Mucosa of gallbladder (tissue), 1 donor: ENCODE measurements around the gene IGFBP3. TPM values are rescaled to one million over a fixed set of nuclear protein-coding genes. Genes with fewer than 3 reads are reported as not detected.

ENCODE experiments used
- DNase-seq: peaks from one replicate; pipeline ENCODE4 v3.0.0-alpha.2; 2020; ENCODE audit warnings: low spot score
- total RNA-seq: library from RNA; stranded (reverse); gene quantifications from one replicate; pipeline ENCODE4 v1.2.1, GENCODE V29; 2021
- donor health status: DM: no; HTN: no; CAD: no.

The IGFBP3 gene
- total RNA-seq, 1 donor from 2014 or later: 67.4 TPM

GRCh38 chr7:45872116-45873034 is 48.7 kb downstream of the IGFBP3 start:
- DNase-seq: no peak

- no peak for DNase-seq
Measured at GRCh38 chr7:45869426-45869825, 51.6 kb downstream of the IGFBP3 start.

- DNase-seq: no peak
Measured at GRCh38 chr7:45867471-45867870, 53.6 kb downstream of the IGFBP3 start.

GRCh38 chr7:45865594-45866410 is 55.3 kb downstream of the IGFBP3 start:
- DNase-seq: no peak

- DNase-seq: no peak
Measured at GRCh38 chr7:45863715-45864114, 57.4 kb downstream of the IGFBP3 start.

Other genes with a start within 250 kb of the IGFBP3 start
- not detected for gene CCDC201, start 48.2 kb downstream of the IGFBP3 start, total RNA-seq
- gene IGFBP1, start 32.8 kb downstream of the IGFBP3 start, total RNA-seq: 0.20 TPM